K562 (cell line): ENCODE data around the gene PREX1. TPM values are rescaled to one million over a fixed set of nuclear protein-coding genes. Genes with fewer than 3 reads are reported as not detected.

ENCODE experiments used
- ATAC-seq: fragments of 200-7000 bp; cut with Tn5 transposase; 3 replicates; pipeline ENCODE4 v1.9.1; 2020; ENCODE audit warnings: moderate library complexity
- BruUV-seq: library from RNA; stranded (reverse); fragments of 400-500 nt; replicated peaks from 2 replicates; lab custom pipeline; 2021; lab: Mats Ljungman, UMichigan
- CTCF ChIA-PET: fragments of 300-600 bp; formaldehyde crosslinking; extraction: SDS; loops from one replicate; lab custom pipeline; 2021; ENCODE audit warnings: low intra/inter-chr PET ratio; lab: Yijun Ruan, JAX
- POLR2A ChIA-PET: fragments of 300-600, 350-650 bp; sonication (Branson Sonifier 250); formaldehyde crosslinking; extraction: SDS; loops from one replicate; lab custom pipeline; 2021; ENCODE audit warnings: antibody characterized with exemption, inconsistent platforms; lab: Yijun Ruan, JAX
- DNase-seq, 4 experiments: peaks; one replicate each; pipeline versions ENCODE4 v3.0.0 to v3.0.0-alpha.2; 2011 to 2018; ENCODE audit warnings: low spot score in 3 of 4, mixed read lengths in 3 of 4; ENCODE audit errors: extremely low read depth in 1 of 4
- FAIRE-seq: peaks from 2 replicates; lab custom pipeline; 2011; peaks lifted over from hg19 to GRCh38; lab: Jason Lieb, UNC
- H2AFZ ChIP-seq: 2 replicates; pipeline ENCODE4 v1.6.0; 2011; ENCODE audit warnings: low read depth, low read length, control low read depth, inconsistent platforms
- H3K27ac ChIP-seq: fragments of 200-600 bp; 3 replicates; pipeline ENCODE4 v1.8.0; 2011; ENCODE audit warnings: low read depth, mild to moderate bottlenecking, control low read depth, inconsistent platforms, low read length, moderate library complexity, mixed read lengths; ENCODE audit errors: extremely low read depth
- H3K27me3 ChIP-seq, 2 experiments: fragments of 300-600 bp in 1 of 2; 2 replicates in 1 of 2; 3 replicates in 1 of 2; pipeline versions ENCODE4 v1.6.0 to v1.8.0; 2011; ENCODE audit warnings: inconsistent platforms in 2 of 2, low read length in 2 of 2, mild to moderate bottlenecking in 1 of 2, mixed read lengths in 1 of 2, moderate library complexity in 1 of 2; ENCODE audit not compliant: control insufficient read depth in 2 of 2, insufficient read depth in 2 of 2
- H3K36me3 ChIP-seq: fragments of 300-600 bp; 3 replicates; pipeline ENCODE4 v1.8.0; 2011; ENCODE audit warnings: mild to moderate bottlenecking, low read length, inconsistent platforms; ENCODE audit not compliant: control insufficient read depth, insufficient read depth
- H3K4me1 ChIP-seq, 2 experiments: fragments of 200-600 bp in 1 of 2; replicated peaks in 1 of 2; 2 replicates in 1 of 2; 3 replicates in 1 of 2; pipeline versions ENCODE4 v1.5.1 to v1.8.0; 2011; ENCODE audit warnings: inconsistent platforms in 2 of 2, low read length in 2 of 2, mild to moderate bottlenecking in 1 of 2, mixed read lengths in 1 of 2, moderate library complexity in 1 of 2; ENCODE audit not compliant: control insufficient read depth in 2 of 2, insufficient read depth in 2 of 2
- H3K4me2 ChIP-seq: 2 replicates; pipeline ENCODE4 v1.6.1; 2011; ENCODE audit warnings: low read length, control low read depth, inconsistent platforms, mixed read lengths; ENCODE audit not compliant: insufficient read depth
- H3K4me3 ChIP-seq: fragments of 200-600 bp; sonication (generic), shearing (Covaris generic); 2 replicates; pipeline ENCODE4 v1.5.1; 2016; ENCODE audit warnings: control low read depth, inconsistent platforms
- H3K79me2 ChIP-seq: fragments of 200-600 bp; 3 replicates; pipeline ENCODE4 v1.8.0; 2011; ENCODE audit warnings: low read length, inconsistent platforms; ENCODE audit not compliant: control insufficient read depth, insufficient read depth
- H3K9ac ChIP-seq, 2 experiments: 2 replicates each; pipeline versions ENCODE4 v1.6.0 to v1.6.1; 2011; ENCODE audit warnings: low read depth in 2 of 2, low read length in 2 of 2, control low read depth in 1 of 2, inconsistent platforms in 1 of 2, mild to moderate bottlenecking in 1 of 2, mixed read lengths in 1 of 2; ENCODE audit not compliant: insufficient read depth in 1 of 2
- H3K9me1 ChIP-seq: one replicate; pipeline ENCODE4 v1.6.0; 2011; ENCODE audit warnings: inconsistent platforms, mild to moderate bottlenecking, low read length, moderate library complexity; ENCODE audit not compliant: control insufficient read depth, insufficient read depth
- H3K9me3 ChIP-seq: replicated peaks from 2 replicates; pipeline ENCODE4 v1.5.1; 2011; ENCODE audit warnings: low read depth, low read length, inconsistent platforms; ENCODE audit not compliant: control insufficient read depth, insufficient read depth
- H4K20me1 ChIP-seq: replicated peaks from 2 replicates; pipeline ENCODE4 v1.6.1; 2011; ENCODE audit warnings: low read length, inconsistent platforms, mixed read lengths; ENCODE audit not compliant: control insufficient read depth, insufficient read depth
- L3MBTL2 ChIP-seq: fragments of 450-650 bp; IDR thresholded peaks from 2 replicates; pipeline ENCODE4 v1.6.1; 2016; ENCODE audit warnings: mild to moderate bottlenecking, moderate library complexity
- POU5F1 ChIP-seq: fragments of 150-350 bp; IDR thresholded peaks from 2 replicates; pipeline ENCODE4 v1.6.1; 2014; ENCODE audit warnings: borderline replicate concordance, low read length, low read depth, mild to moderate bottlenecking; ENCODE audit not compliant: partially characterized antibody
- SMARCA5 ChIP-seq: fragments of 450-650 bp; IDR thresholded peaks from 2 replicates; pipeline ENCODE4 v1.6.1; 2016
- ZFP36 ChIP-seq: fragments of 150-350 bp; IDR thresholded peaks from 2 replicates; pipeline ENCODE4 v1.6.1; 2018; ENCODE audit warnings: low read length, low read depth; ENCODE audit not compliant: partially characterized antibody
- ZKSCAN8 ChIP-seq: fragments of 200-800 bp; sonication (Bioruptor generic); IDR thresholded peaks from 2 replicates; pipeline ENCODE4 v1.6.1; 2016; ENCODE audit warnings: missing genetic modification characterization, missing compliant biosample characterization
- ZNF449 ChIP-seq: fragments of 250-450 bp; sonication (Bioruptor Pico); IDR thresholded peaks from 2 replicates; pipeline ENCODE4 v1.8.0; 2022; ENCODE audit warnings: moderate library complexity, mild to moderate bottlenecking, inconsistent platforms
- WGBS: fragments of 100-300 bp; shearing (Covaris generic); methylation state at CpG from one replicate; pipeline ENCODE4 v1.1.6; 2016; ENCODE audit warnings: low coverage, mixed read lengths; ENCODE audit not compliant: insufficient coverage; ENCODE audit errors: missing lambda C conversion rate; 5-methylcytosine and 5-hydroxymethylcytosine counted together
- in situ Hi-C: fragments of 300-500 bp; cut with MboI; formaldehyde crosslinking; loops from 4 replicates; pipeline ENCODE4 v1.15.0; 2018; ENCODE audit warnings: inconsistent platforms, mixed read lengths
- intact Hi-C: fragments of 100-400 bp; cut with micrococcal nuclease; formaldehyde crosslinking; loops from 2 replicates; pipeline ENCODE4 v1.14.2; 2022
- polyA plus RNA-seq, 8 experiments: library from polyadenylated mRNA; depleted of rRNA in 4 of 8; stranded (reverse) in 5 of 8; unstranded in 3 of 8; fragments of >200 nt; fragmentation: Nextera tagmentation in 2 of 8; fragmentation: Illumina TruSeq in 1 of 8; extraction: Ambion mirVana in 2 of 8; extraction: Trizol in 1 of 8; gene quantifications; 2 replicates each; pipeline versions ENCODE4 v1.2.1 to v1.2.3, GENCODE V29; 2011 to 2014; ENCODE audit warnings: inconsistent platforms in 1 of 8, missing spikeins in 1 of 8
- total RNA-seq, 7 experiments: library from RNA; depleted of rRNA in 6 of 7; stranded (reverse); fragments of >200 nt in 6 of 7; fragmentation: Illumina TruSeq in 2 of 7; extraction: Trizol in 2 of 7; gene quantifications; 2 replicates each; pipeline versions ENCODE4 v1.2.1 to v1.2.3, GENCODE V29; 2011 to 2021; ENCODE audit warnings: low replicate concordance in 1 of 7

Gene PREX1
- total and polyA plus RNA-seq, 9 of the 15 experiments (the other 6 are each of a cell fraction or from before 2014, with no cell fraction given): 0.37 to 10.4 (median 4.8) TPM

- DNase-seq (no peak), FAIRE-seq (no peak), ATAC-seq (no peak)
- in situ Hi-C loops: no loop called here
- H3K36me3 ChIP-seq: no peaks in the 10 kb centered on the region
- H3K27ac ChIP-seq: no peak overlapping the region
- peaks cover 3 to 7% of the 10 kb centered on the region in 2 experiments; a peak in 2 of 5 replicates for H3K27me3 ChIP-seq
- peaks cover 4 to 10% of the 10 kb centered on the region in 2 experiments; a peak in 3 of 5 replicates for H3K4me1 ChIP-seq
- ChIA-PET POLR2A (no interaction called here), CTCF (no interaction called here)
- no peaks in the 10 kb centered on the region for H3K79me2 ChIP-seq
- no peak overlapping the region for H3K9ac ChIP-seq
- H4K20me1 ChIP-seq: peaks cover 13% of the 10 kb centered on the region; the same call in 1 of the 2 replicates
- H3K9me1 ChIP-seq: no peaks in the 10 kb centered on the region
- H2AFZ ChIP-seq: no peak overlapping the region
- TF ChIP-seq L3MBTL2: no peak
- TF ChIP-seq ZFP36: peak; percentile 92
- BruUV-seq: no TSS peak
- H3K4me3 ChIP-seq: no peak overlapping the region
- H3K4me2 ChIP-seq: no peak overlapping the region
- peaks cover 7% of the 10 kb centered on the region for H3K9me3 ChIP-seq
- WGBS: 17% methylated on average over 14 of the region's 14 CpGs
- intact Hi-C loops: no loop called here
Observed at GRCh38 chr20:48773837-48774418, 53.9 kb downstream of the PREX1 start.

- intact Hi-C loops: no loop called here
- H3K27me3 ChIP-seq: peaks cover 5 to 7% of the 10 kb centered on the region in 2 experiments; a peak in 3 of 5 replicates
- no peak overlapping the region for H3K4me3 ChIP-seq
- in situ Hi-C loops: no loop called here
- H4K20me1 ChIP-seq: peaks cover 17% of the 10 kb centered on the region
- BruUV-seq: no TSS peak
- CTCF ChIA-PET: no interaction called here
- H3K36me3 ChIP-seq: no peaks in the 10 kb centered on the region
- no peak overlapping the region for H3K4me2 ChIP-seq
- no peaks in the 10 kb centered on the region for H3K79me2 ChIP-seq
- DNase-seq (no peak), ATAC-seq (no peak), FAIRE-seq (no peak)
- POLR2A ChIA-PET: interaction anchor here (0.6 kb wide), 1 partner anchor 1808 kb away, joined by 3 read pairs; no protein-coding TSS in a partner anchor
- H2AFZ ChIP-seq: no peak overlapping the region
- no peaks in the 10 kb centered on the region for H3K9me1 ChIP-seq
- peaks cover 7% of the 10 kb centered on the region for H3K9me3 ChIP-seq
- H3K9ac ChIP-seq: no peak overlapping the region
- peaks cover 4 to 10% of the 10 kb centered on the region in 2 experiments; a peak in 3 of 5 replicates for H3K4me1 ChIP-seq
- H3K27ac ChIP-seq: no peak overlapping the region
- WGBS: 50% methylated on average over 15 of the region's 17 CpGs
- TF ChIP-seq SMARCA5 (peak; percentile 51; the same call in 1 of the 2 replicates), POU5F1 (no peak), ZNF449 (CRISPR knock-in tag) (0 out of 2 replicates have a peak, but pooled peaks have one; percentile 26), ZKSCAN8 (no peak)
Observed at GRCh38 chr20:48772183-48772976, 55.4 kb downstream of the PREX1 start.
